Measurements from ENCODE around the gene ARL15.

ARL15 gene

DNA sequence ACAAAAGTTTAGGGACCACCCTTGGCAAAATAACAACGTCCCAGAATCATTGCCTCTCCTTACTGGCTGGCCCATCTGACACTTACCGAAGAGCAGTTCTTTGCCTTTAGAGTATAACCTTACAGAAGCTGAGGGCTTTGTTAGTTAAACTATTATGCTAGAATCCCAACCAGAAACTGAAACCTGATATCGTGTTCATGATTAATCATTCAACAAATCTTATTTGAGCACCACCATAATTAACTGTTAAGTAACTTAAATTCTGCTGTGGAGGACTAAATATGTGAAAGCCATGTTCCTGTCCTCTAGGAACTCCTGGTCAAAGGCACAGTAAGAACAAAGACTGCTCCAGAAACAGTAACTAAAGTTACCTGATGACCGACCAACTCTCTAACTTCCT lies 104.9 kb downstream of the ARL15 start:
- DNase-seq (ENCODE audit: low read depth) = no peak

DNA sequence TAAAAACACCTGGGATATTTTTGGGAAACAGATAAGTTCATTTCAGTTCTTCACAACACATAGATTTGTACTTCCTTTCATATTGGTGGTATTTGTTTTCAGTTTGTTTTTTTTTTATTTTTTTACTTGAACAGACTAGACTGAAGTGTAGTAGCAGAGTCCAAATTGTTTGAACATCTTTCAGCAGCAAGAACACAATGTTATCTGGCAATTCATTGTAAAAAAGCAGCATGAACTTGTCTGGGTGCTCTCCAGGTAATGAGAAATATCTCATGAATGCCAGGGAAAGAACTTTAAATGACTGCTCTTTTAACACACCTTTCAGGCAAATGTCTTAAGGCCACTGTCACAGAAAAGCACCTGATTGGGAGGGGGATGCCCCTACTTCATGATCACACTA lies 113.4 kb downstream of the ARL15 start:
- DNase-seq (ENCODE audit: low read depth) = no peak

DNA sequence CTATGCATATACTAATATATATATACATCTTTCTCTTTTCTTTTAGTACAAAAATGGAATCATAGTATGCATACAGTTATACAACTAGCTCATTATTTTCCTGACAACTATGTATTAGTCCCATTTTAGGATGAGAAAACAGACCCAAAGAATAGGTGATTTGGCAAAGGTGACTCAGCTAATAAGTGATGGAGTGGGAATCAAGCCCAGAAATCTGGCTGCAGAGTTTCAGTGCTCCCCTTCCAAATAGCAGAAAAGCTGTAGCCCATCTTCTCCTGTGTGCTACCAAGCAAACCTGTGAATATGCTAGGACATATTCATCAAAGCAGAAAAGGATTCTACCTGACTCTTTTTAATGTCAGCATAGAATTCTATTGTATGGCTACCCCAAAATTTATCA lies 114.7 kb downstream of the ARL15 start:
- no peak for DNase-seq (ENCODE audit: low read depth)

DNA sequence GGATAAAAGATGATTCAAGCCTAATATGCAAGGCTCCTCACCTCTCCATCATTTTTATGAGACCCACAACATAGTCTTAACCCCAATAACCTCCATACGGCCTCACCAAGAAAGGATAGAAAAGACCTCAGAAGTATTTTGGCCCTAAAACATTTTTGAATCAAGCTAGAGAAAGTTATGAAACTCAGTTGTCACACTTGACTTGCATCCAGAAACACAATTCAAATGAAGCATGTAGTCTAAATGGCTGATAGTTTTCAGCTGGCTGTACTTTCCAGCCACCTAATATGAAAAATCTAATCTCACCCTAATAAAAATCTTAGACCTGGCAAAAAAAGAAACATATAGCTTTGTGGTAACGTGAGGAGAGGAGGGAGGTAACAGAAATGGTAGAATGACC lies 116.1 kb downstream of the ARL15 start:
- no peak for DNase-seq (ENCODE audit: low read depth)

DNA sequence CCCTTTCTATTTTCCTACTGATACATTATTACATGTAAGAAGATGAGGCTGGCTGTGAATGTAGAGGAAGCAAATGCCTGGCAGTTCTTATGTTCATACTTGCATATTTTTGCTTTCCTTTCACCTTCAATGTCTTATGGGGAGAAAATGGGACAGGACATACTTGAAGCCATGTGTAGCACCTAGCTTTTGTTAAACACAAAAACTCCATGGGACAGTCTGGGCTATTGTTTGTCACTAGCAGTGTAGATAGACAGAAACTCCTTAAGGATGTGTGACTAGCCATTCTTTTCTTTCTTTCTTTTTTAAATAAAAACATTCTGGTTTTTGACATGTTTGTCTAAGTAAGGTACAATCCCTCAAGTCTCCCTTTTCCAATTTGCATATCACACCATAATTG lies 122.7 kb downstream of the ARL15 start:
- no peak for DNase-seq (ENCODE audit: low read depth)

DNA sequence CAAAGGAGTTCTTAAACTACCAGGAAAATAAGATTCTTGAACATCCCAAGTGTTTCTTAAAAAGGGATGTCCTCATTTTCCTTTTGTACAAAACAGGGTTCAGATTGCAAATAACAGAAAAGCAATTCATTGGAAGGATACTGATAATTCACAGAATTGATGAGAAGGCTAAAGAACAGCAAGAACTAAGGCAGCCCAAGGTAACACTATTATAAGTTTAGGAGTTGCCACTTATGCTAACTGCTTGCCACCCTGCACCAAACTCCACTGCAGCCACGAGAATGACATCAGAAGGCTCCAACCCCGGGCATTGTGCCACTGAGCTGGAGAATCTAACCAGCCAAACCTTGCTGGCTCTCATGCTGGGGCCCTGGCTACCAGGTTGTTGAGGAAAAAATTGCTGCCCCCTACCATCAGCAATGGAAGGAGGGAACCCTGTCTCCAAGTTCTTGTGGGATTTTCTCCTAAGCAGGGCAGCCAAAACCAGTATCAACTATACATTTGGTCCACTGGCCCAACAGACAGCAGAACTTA lies 123.4 kb downstream of the ARL15 start:
- DNase-seq (ENCODE audit: low read depth) = no peak

DNA sequence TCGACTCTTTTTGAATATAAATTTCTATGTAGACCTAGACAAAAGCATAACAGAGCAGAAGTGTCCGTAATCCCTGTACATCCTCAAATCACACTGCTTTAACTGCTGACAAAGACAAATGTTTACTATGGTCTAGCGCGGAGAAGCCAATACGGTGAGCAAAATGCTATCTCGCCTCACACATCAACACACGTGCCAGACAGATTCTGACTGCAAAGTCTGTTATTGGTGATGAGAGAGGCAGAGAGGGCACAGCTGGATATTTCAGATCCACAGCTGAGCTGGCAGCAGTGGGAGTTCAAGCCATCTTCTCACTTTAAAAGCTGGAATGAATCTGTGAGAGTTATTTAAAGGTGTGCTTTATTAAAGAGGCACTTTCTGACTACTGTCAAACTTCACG lies 124.3 kb downstream of the ARL15 start:
- no peak for DNase-seq (ENCODE audit: low read depth)

DNA sequence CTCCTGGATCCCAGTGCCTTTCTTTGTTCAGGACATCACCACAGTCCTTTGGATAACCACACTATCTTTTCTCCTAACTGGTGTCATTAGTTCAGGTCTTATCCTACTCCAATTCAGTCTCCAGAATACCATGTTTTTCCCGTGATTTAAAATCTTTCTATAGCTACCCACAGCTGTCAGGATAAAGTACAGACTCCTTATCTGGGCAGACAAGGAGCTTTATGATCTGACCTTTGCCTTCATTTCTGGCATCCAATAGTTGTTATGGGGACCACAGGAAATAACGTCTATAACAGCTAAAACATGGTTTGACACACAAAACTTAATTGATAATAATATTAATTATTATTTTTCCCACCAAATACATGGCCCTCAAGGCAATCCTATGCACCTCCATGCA lies 125.6 kb downstream of the ARL15 start:
- DNase-seq (ENCODE audit: low read depth) = no peak

DNA sequence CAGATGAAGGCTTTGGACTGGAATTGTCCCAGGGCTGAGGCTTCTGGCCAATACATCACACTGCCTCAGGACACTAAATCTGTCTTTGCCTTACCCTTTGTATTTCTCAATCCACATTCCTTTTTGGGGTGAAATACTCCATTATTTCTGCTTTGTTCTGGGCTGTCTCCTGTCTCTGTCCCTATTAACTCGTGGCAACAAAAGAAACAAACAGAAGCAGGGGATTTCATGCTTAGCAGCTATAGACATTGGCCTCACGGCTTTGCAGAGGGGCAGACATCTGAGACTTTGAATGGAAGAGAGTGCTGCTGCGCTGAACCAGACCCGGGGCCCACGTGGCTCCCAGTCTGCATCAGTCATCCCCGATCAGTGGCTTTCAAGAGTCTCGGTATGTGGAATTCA lies 129.7 kb downstream of the ARL15 start:
- no peak for DNase-seq (ENCODE audit: low read depth)

DNA sequence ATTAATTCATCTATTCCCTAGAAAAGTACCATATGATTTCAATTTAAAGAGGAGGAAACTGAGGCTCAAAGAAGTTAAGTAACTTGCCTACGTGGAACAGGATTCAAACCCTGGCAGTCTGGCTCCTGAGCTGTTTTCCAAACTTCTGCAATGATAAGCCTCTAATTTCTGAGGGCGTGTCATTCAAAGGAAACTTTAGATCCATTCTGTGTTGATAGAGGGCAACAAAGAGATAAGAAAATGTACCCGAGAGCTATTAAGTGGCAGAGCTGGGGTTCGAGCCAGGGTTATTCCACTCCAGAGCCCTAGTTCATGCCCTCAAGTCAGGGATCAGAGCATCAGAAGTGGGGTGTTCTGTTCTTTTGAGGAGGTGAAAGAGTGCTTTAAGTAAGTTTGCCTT lies 131.4 kb downstream of the ARL15 start:
- DNase-seq (ENCODE audit: low read depth) = no peak

DNA sequence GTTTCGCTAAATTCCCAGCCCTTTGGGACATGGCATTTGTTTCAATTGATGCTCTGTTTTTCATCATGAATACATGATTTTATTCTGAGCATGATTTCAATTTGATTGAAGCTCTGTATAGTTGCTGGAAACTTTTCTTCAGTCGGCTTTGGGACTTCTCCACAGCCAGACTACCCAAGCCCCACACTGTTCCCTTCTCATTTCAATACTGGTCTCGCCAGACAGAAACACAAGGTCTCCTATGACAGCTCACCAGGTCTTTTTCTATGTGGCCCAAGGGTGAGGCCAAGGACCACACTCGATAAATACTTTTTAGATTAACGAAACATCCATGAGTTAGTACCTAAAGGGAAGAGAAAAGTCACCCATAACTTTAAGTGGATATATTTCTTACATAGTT lies 132.2 kb downstream of the ARL15 start:
- no peak for DNase-seq (ENCODE audit: low read depth)

DNA sequence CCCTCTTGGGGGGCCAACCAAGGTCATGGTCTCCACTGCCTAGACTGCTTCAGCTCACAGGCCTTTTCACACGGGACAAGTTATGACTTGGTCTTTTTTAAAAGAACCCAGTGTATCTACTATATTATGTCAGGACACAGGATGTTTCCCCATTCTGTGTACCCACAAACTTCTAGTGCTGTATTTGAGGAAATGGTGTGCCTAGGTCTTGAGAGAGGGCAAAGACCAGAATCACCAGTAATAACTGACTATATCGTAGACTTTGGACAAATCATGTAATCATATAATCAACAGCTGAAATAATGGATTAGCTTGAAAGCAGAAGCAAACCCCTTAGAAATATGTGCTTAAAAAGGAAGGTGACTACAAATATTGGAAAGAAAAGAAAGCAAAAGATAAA lies 133.3 kb downstream of the ARL15 start:
- no peak for DNase-seq (ENCODE audit: low read depth)

DNA sequence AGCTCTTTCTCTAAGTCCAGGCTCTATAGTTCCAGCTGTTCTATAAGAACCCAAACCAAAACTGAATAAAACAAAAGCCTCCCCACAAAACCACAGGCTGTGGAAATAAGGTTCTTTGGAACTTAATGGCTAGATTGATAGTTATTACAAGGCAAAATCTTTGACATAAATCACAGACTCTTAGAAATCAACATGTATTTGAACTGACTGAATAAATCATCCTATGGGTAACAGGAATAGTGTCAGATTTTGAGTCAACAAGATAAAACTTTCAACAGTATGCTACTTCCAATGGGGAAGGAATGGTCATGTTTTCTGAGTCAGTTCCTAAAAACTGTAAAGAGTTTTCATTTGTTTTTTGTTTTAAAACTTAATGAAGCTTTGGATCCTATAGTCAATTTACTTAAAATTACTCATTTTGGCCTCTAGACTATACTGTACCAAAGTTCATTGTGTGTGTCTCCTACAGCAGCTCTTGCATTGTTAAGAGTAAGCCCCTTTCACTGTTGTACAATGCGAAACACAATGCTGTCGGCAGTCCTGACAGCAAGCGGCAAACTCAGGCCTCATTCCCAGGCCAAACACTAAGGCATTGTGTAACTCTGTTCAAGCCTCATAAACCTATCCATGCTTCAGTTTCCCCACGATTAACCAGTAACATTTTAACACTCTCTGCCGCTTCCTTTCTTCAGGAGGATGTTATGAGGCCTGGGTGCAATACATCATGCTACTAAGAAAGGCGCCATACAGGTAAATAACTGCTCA lies 134.1 kb downstream of the ARL15 start:
- no peak for DNase-seq (ENCODE audit: low read depth)

DNA sequence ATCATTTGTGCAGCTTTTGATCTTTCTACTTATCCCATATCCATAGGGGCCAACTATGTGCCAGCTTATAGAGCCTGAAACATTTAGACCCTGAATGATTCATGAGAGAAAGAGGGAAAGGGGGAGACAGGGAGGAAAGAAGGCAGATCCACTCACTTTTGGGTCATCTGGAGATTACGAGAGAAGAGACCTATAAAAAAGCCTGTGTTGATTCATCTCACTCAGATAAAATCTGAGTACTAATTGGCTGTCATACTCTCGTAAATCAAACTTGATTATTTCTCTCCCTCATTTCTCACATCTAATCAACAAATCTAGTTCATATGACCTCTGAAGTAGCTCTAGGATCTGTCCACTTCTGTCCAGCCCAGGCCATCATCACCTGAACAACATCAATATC lies 137.1 kb downstream of the ARL15 start:
- no peak for DNase-seq (ENCODE audit: low read depth)

DNA sequence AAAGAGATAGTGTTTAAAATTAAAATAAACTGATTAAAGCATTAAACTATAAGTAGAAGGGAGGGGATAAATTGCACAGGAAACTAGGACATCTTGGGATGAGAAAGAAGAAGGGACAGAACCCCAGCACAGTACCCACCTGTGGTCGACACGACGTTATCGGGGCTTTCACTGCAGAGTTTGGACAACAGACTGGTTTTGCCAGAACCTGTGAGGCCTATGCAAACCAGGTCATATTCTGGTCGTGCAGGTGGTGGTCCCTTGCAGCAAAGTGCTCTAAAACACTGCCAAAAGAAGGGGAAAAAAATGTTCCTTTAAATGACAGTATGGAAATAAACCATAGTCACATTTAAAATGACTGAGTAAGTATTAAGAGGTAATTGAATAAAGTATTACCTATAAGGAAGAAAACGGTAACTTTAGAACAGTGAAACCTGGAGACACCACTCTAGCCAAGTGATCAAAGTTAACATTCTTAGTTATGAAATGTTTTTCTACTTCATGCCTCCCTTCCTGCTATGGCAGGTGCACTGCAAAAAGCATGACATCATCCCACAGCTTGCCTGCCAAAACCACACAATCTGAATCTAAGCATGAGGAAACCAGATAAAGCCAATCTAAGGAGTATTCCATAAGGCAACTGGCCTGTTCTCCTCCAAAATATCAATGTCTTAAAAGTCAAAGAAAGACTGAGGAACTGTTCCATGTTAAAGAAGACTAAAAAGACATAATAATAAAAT lies 138.6 kb downstream of the ARL15 start:
- no peak for DNase-seq (ENCODE audit: low read depth)

DNA sequence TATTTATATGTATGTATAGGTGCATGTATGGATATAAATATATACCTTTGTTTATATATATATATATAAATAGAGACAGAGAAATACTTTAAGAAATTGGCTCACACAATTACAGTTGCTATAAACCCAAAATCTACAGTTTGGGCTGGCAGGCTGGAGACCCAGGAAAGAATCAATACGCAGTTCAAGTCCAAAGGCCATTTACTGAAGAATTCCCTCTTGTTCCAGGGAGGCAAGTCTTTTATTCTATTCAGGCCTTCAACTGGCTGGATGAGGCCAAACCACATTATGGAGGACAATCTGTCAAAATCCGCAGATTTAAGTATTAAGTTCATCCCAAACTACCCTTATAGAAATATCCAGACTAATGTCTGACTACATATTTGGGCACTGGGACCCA lies 144.7 kb downstream of the ARL15 start:
- DNase-seq (ENCODE audit: low read depth) = no peak

DNA sequence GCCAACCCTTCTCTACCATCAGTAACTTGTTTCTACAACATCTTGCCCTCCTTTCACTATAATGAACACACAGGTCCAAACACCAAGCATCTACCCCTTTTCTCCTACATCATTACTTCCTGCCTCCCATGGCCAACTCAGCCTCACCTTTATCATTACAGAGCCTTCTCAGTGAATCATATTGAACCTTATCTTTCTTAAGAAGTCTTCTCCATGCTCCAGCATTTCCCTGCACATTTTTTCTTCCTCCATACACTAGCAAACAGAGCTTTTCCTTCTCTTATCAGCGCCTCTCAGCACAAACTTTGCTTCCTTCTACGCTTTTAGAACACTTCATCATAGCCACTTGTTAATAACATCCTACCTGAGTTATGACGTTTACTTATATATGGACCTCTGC lies 148.2 kb downstream of the ARL15 start:
- DNase-seq (ENCODE audit: low read depth) = no peak

DNA sequence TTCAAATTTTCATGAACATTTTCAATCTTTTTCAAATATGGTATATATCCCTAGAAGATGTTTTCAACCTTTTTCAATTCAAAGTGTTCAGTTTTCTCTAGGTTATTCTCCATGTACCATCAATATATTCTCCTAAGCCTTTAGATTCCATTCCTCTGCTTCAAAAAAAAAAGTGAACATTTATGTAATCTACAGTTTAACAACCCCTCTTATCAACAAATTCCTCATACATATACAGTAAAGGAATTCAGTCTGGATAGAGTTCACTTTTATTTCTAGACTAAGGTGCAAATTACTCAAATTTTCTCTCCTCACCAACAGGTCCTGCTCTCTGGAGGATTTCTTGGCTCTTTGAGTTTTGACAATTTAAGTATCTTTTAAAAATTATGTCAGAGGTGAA lies 150.0 kb downstream of the ARL15 start:
- no peak for DNase-seq (ENCODE audit: low read depth)

DNA sequence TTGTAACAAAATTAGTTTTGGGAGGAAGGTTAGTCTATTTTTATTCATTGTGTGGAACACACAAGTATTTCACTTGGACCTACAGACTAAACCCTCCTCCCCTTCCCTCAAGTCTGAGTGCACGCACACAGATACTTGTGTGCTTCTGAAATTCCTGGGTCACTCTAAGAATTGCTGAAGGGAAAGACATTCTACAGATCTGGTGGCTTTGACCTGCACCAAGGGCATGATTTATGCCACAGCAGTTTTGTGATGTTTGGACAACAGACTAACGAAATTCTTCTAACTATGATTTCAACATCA lies 150.5 kb downstream of the ARL15 start:
- no peak for DNase-seq (ENCODE audit: low read depth)

DNA sequence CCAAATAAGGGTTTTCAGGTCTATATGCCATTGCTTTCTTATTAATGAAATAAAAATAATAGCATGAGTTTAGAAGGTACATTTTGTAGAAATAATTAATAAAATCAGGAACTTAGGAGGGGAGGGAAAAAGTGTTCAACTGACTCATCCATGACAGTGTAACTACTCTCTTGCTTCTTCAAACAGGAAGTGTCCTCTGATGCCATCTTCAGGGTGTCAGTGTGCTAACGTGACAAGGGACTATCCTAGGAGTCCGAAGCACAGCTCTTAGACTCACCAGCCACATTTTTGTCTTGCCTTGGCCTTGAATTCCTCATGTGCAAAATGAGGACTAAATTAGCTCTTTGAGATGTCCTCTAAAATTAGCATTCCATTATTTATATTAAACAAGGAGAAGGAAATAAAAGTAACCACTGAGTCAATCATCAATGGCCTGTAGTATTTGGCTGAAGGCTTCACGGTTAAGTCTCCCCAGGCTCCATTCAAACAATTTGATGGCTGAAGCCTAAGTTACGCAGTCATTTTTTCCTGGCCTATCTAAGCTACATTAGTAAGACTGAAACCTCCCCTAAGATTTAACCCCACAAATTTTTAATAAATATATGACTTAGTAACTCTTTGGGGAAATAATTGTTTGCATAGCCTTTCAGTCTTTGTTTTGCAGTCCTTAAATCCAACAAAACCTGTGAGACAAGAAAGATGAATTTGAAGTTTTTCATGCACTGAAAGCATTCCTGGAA lies 151.1 kb downstream of the ARL15 start:
- no peak for DNase-seq (ENCODE audit: low read depth)

DNA sequence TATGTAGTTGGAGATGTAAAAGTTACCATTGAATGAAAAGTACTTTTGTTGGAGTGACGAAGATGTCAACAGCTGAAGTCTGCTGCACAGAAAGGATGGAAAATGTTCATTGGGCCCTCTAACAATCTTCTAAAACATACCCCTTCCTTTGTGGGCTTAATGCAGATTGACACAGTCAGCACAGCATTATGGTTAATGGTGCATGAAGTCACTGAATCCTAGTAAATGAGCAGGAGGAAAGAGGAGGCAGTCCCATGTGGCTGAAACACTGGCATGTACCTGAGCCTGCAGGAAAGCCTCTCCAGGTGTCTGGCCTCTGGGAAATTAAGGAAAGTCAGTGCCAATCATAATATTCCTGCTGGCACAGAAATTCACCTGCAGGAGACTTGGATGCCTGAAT lies 153.8 kb downstream of the ARL15 start:
- DNase-seq (ENCODE audit: low read depth) = no peak

DNA sequence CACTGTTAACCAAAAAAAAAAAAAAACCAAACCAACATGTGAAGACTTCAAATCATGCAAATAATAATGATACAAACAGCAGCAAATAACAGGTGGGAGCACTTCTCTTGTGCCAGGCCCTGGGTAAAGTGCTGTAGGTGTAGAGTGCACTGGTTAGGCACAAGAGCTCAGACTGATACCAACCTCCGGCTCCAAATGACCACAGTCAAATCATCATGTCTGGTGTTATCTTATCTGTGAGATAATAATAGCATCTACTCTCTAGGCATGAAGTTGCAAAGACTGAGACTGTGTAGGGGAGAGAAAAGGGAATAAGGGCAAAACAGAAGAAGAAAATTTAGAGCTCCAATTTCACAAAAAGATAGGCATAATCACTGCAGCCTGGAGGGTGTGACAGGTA lies 159.5 kb downstream of the ARL15 start:
- DNase-seq (ENCODE audit: low read depth) = no peak

DNA sequence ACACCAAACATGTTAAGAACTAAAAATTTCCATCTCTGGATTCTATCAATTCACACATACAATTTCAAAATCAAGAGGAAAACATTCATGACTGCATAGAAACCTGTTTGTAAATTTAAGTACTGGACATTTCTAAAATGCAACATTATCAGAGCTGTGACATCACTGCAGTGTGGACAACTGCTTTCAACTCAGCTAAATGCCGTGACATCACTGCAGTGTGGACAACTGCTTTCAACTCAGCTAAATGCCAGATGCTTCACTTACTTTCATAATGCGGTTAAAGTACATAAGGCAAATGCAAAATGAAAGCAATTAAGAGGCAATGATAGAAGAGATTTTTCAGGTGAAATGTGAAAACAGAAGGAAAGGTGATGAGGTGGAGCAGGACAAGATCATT lies 161.5 kb downstream of the ARL15 start:
- DNase-seq (ENCODE audit: low read depth) = no peak

Data from stimulated activated CD8-positive, alpha-beta memory T cell treated with anti-CD3 and anti-CD28 coated beads, Interleukin-15, amount 100 ng/mL, for 24 hours (primary cell).